ENCODE data around the gene SETMAR.
"Not testable (repeated sequence)": the region's sequence is repeated elsewhere in the genome, so short reads cannot be mapped to it uniquely, and the experiment has no call there.

Gene SETMAR

GRCh38 chr3:4313606-4314293, 10.6 kb downstream of the SETMAR start:
- no peak for DNase-seq (ENCODE audit: low read depth in 2 of 3, low spot score in 2 of 3)

DNA sequence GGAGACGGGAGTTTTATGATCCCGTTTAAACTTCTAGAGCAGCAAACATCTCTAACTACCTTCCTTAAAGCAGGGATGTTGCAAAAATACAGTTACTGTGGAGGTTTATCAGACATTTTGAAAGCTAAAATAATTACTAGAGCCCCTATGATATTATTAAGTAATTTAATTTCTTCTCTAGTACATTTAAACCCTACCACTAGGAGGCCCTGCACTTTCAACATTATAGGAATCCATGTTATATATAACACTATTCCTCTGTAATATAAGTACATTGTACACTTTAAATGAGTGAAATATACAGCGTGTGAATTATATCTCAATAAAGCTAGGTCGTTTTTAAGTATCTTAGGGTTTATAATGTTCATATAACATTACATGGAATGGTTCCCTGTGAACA, 11.5 kb downstream of the SETMAR start:
- DNase-seq (ENCODE audit: low read depth in 2 of 3, low spot score in 2 of 3): no peak

- no peak for DNase-seq (ENCODE audit: low read depth in 2 of 3, low spot score in 2 of 3)
Measured at GRCh38 chr3:4320096-4320911, 17.1 kb downstream of the SETMAR start.

DNA sequence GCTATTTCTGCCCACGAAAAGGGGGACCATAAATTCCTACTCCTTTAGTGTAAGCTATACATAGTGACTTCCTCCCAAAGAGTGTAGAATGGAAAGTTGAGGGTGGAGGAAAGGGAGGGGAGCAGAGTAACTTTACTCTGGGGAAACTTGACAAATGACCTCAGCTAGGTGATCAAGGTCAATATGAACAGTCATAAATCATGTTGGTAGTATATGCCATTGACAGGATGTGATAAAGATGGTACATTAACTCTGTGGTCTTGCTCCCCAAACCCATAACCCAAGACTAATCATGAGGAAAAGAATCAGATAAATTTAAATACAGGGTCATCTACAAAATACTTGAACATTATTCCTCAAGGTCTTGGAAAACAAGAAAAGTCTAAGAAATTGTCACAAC, 18.6 kb downstream of the SETMAR start:
- no peak for DNase-seq (ENCODE audit: low read depth in 2 of 3, low spot score in 2 of 3)

GRCh38 chr3:4322635-4323034, 19.5 kb downstream of the SETMAR start:
- DNase-seq (ENCODE audit: low read depth in 2 of 3, low spot score in 2 of 3): no peak

DNA sequence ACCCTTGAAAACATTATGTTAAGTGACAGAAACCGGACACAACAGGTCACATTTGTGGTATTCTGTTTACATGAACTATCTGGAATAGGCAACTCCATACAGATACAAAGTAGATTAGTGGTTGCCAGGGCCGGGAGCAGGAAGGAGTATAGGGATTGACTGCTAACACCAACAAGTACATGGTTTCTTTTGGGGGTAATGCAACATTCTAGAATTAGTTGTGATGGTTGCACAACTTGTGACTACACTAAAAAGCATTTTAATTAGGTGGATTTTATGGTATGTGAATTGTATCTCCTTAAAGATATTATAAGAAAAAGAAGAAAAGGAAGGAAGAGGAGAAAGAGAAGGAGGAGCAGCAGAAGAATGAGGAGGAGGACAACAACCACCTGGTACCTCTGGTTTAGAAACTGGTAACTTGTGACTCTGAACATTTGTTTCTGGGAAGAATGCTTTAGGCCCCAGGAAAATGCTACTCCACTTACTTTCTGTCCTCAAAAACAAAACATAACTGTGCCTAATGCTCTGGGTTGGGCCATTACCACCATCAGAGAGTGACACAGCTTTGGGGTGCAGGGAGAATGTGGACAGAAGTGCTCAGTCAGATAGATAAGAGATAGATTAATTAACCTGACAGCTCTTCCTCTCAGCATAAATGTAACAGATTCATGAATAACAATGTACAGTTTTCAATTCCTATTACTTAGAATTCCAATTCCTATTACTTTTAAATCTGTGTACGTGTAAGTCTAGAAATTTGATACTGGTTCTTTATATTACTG, 20.3 kb downstream of the SETMAR start:
- no peak for DNase-seq (ENCODE audit: low read depth in 2 of 3, low spot score in 2 of 3)

- DNase-seq (ENCODE audit: low read depth in 2 of 3, low spot score in 2 of 3): no peak
Measured at GRCh38 chr3:4326868-4327267, 23.7 kb downstream of the SETMAR start.

GRCh38 chr3:4329806-4330205, 26.6 kb downstream of the SETMAR start:
- DNase-seq (ENCODE audit: low read depth in 2 of 3, low spot score in 2 of 3): not testable (repeated sequence)

DNA sequence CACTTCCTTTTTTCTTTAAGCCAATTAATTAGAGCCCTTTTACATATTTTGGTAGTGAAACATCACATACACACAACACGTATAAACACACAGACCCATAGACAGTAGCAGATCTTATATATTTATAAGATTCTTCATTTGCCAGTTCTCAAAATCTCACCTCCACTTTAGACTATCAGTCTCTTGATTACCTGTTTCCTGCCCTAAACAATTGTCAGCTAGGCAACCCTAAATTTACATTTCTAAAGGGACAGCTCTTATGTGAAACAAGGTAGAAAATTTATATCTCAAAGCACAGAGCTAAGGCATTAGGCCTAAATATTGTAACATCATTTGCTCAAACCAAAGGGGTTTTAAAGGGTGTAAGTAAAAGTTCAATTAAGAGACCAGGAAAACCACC, 28.9 kb downstream of the SETMAR start:
- DNase-seq (ENCODE audit: low read depth in 2 of 3, low spot score in 2 of 3): no peak

DNA sequence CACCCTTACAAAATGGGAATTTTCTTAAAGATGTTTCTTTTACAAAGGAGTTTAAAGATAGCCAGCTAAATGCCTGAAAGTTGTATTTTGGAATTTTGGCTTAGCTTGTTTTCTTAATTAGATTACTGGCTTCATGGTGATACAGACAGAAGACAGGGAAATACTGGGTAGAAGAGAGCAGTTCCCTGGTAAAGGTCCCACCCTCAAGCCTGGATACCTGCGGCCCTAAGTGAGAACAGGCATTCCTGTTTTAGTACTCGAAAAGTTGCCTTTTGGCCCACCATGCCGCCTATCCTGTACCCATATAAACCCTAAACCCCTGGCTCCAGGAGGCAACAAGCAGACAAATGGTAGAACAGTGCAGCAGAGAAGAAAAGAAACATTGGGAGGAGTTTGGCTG, 29.4 kb downstream of the SETMAR start:
- no peak for DNase-seq (ENCODE audit: low read depth in 2 of 3, low spot score in 2 of 3)

DNA sequence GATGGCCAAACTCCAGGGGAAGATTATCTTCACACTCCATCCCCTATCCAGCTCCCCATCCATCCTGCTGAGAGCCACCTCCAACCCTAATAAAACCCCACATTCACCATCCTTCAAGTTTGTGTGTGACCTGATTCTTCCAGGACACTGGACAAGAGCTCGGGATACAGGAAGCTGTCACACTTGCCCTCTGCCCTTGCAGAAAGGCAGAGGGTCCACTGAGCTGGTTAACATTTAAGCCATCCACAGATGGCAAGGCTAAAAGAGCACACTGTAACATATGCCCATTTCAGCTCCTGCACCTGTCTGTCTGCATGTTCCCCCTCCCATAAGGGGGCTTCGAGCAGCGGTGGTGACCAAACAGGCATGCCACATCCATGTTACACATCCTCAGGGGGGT, 29.8 kb downstream of the SETMAR start:
- no peak for DNase-seq (ENCODE audit: low read depth in 2 of 3, low spot score in 2 of 3)

DNA sequence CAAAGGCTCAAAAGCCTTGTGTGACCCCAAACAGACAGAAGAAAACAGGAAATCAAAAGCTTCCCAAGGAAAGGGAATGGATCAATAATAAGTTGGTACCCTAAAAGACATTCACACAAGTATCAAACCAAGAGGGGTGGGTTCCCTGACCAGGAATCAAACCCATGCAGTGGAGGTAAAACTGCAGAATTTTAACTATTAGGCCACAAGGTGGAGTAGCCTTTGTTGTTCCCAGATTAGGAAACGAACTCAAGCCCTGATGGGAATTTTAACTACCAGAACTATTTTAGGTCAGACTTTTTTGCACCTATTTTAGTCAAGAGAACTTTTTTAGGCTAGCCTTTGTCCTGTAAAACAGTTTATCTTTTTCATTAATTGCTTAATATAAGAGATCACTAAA, 31.4 kb downstream of the SETMAR start:
- no peak for DNase-seq (ENCODE audit: low read depth in 2 of 3, low spot score in 2 of 3)

DNA sequence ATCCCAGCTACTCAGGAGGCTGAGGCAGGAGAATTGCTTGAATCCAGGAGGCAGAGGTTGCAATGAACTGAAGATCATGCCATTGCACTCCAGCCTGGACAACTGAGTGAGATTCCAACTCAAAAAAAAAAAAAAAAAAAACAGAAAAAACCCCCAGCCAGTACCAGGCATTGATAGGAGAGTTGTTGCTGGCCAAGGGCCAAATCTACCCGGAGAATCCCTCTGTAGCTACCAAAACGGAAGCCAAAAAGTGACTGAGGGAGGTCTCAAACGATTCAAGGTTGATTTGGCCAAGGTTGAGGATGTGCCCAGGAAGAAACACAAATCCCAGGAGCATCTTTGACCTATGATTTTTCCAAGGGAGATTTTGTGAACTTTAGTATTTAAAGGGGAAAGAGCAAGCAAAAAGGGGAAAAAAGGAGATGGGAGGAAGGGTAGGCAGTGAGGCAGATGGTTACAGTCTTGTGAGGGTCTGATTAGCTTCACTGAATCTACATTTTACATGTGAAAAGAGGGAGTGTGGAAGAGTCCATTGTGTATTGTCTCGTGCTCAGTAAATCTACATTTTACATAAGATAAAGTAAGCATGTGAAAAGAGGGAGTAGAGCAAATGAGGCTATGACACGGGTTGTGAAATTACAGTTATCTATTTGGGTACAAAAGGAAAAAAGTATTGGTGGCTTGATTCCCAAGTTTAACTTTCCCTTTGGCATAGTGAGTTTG, 32.8 kb downstream of the SETMAR start:
- DNase-seq (ENCODE audit: low read depth in 2 of 3, low spot score in 2 of 3): no peak

DNA sequence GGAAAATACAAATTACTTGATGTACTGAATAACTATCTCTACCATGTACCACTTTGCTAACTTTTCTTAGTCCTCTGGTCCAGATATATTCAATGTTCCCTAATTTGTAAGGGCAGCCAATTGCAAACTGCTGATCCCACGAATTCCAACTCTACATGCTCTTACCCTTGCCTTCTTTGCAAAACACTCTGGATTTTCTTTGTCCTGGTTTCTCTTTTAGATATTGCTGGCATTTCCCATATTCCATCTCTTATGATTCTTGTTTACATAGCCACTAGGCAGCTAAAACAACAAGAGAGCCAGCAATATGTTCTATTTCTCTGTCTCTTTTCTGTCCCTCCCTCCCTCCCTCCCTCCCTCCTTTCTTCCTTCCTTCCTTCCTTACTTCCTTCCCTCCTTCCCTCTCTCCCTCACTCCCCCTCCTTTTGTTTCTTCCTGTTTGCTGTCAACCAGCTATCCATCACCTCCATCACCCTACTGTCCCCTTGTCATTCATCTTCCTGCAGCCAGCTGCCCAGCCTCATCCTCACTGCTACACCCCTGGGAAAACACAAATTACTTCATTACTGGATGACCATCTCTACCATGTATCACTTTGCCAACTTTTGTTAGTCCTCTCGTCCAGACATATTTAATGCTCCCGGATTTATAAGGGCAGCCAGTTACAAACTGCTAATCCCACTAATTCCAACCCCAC, 33.8 kb downstream of the SETMAR start:
- DNase-seq (ENCODE audit: low read depth in 2 of 3, low spot score in 2 of 3): no peak

GRCh38 chr3:4338751-4339150, 35.6 kb downstream of the SETMAR start:
- DNase-seq (ENCODE audit: low read depth in 2 of 3, low spot score in 2 of 3): no peak

DNA sequence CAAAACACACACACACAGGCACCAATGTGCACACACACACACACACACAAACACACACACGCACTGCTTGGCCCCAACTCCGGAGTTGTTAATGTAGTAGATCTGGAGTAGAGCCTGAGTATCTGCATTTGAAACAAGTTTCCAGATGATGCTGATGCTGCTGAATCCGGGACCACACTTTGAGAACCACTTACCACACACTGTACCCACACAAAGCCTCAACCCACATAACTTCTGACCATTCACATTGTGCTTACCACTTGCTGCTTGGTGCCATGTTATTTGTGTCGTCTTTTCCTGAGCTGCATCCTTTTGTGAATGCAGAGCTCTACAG, 36.9 kb downstream of the SETMAR start:
- no peak for DNase-seq (ENCODE audit: low read depth in 2 of 3, low spot score in 2 of 3)

DNA sequence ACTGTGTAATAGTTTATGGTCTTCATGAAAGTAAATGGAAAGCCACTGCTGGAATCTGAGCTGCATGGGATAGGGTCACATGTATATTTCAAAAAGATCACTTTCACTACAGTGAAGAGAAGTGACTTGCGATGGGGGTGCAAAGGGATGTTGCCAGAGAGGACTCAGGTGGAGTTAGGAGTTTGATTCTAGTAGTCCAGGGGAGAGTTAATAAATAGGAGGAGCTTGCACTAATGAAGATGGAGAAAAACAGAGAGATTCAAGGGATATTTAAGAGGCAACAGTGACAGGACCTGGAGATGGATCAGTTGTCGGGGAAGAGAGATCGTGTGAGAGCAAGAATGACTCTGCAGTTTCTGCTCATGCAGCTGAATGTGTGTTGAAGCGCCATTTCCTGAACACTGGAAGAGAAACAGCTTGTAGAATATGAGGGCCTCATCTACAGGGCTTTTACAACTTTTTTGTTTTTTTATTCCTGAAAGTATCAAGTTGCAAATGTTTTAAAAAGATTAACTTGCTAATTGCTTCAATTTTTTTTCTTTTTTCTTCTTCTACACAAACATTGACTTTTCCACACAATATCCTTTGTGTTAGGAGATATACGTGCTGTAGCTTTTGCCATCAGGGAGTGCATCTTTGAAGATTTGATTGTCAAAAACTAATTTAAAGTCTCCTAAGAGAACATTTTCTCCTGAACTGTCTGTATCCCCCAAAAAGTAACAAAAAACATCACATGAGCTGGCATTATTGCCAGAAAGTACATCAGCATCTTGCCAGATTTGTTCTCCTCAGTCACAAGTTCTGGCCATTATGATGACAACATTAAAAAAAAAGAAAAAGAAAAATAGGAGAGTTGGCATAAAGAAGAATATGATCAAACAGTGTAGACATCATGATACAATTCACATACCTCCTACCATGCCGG, 37.5 kb downstream of the SETMAR start:
- no peak for DNase-seq (ENCODE audit: low read depth in 2 of 3, low spot score in 2 of 3)

DNA sequence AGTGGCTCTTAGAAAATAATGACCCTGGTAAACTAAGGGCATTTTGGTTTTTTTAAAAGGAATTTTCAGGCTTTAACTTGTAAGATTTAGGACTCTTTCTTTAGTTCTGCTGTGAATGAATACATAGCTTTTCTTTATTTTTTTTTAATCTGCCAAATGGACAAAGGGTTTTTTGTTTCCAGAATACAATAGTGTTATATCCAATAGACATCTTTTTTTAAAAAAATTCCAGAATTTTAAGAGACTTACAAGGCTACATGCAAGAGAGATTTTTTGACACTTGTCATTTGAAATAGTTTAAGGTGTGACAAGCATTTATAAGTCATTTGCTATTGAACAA, 38.1 kb downstream of the SETMAR start:
- no peak for DNase-seq (ENCODE audit: low read depth in 2 of 3, low spot score in 2 of 3)

- DNase-seq (ENCODE audit: low read depth in 2 of 3, low spot score in 2 of 3): no peak
Measured at GRCh38 chr3:4343258-4343657, 40.1 kb downstream of the SETMAR start.

DNA sequence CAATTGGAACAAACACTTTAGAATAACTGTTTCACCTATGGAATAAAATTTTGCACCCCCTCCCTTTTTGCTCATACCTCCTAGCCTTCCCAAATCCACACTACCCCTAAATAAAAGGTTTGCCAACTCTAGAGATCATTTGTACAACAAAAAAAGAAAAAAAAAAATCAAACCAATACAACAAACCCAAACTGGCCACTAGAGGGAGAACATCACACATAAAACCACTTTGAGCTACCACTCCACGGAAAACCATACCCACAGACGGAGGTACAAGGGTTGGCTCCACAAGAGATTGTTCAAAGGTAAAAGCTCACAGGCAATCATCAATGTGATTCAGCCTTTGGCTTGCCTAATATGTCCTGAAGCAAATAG, 47.6 kb downstream of the SETMAR start:
- DNase-seq (ENCODE audit: low read depth in 2 of 3, low spot score in 2 of 3): peak in 1 of 3 experiments; percentile 9

All from activated CD8-positive, alpha-beta memory T cell treated with anti-CD3 and anti-CD28 coated beads for 48 hours (primary cell).